GM18508 (cell line): ENCODE measurements around the gene CDH4.

Experiments used
- ATAC-seq: cut with Tn5 transposase; IDR thresholded peaks from one replicate; pipeline ENCODE4 v1.9.1; 2021; ENCODE audit warnings: moderate number of reproducible peaks; ENCODE audit not compliant: insufficient read depth, unreplicated experiment

CDH4 gene

DNA sequence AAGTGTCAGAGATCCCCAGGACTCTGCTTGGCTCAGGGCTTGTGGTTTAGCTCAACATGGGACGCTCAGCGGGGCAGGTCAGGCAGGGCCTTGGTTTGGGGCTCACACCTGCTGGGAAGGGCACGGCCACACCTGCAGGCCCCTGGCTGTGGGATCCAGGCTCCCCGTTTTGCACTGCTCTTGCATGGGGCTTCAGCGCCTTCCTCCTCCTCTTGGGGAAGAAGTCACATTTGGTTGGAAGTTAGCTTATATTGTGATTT is 378.3 kb downstream of the CDH4 start:
- ATAC-seq: no peak

DNA sequence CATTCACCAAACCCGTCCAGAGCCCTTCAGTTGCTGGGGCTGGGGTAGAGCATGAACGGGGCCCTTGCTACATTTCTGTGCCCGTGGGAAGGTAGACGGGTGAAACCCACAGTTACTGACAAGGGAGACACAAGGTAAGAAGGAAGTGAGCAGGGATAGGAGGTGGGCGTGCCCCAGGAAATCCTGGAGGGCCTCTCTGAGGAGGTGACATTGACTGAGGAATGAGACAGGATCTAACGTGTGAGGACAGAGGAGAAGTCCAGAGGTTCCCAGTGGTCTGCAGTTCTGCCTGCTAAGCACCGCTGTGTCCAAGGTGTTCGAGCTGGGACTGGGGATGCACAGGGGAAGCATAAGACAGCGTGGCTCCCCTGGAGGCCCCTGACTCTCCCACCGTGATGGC is 378.8 kb downstream of the CDH4 start:
- ATAC-seq: no peak

DNA sequence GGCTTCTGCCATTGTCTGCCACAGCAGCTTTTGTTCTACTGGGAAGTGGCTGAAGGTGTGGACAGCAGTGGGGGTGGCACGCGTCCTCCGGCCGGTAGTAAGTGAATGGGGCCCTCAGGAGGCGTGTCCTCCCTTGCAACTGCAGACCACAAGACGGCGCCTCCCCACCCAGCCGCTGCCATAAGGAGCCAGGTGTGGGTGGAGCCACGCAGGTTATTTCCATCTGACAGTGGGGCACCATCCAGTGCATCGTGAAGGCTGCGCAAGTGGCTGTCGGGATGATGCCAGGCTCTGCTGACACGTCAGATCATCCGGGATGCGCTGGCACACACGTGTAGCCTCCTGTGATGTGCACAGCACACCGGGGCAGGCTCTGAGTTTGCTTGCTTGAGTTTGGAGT is 379.7 kb downstream of the CDH4 start:
- no peak for ATAC-seq

DNA sequence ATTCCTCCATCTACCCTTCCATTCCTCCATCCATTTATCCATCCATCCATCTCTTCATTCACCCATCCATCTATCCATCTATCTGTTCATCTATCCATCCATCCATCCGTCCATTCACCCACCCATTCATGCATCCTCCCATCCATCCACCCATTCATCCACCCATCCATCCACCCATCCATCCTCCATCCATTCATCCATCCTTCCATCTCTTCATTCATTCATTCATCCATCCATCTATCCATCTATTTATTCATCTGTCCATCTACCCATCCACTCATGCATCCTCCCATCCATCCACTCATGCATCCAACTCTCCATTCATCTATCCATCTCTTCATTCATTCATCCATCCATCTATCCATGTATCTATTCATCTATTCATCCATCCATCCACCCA is 380.9 kb downstream of the CDH4 start:
- no peak for ATAC-seq

DNA sequence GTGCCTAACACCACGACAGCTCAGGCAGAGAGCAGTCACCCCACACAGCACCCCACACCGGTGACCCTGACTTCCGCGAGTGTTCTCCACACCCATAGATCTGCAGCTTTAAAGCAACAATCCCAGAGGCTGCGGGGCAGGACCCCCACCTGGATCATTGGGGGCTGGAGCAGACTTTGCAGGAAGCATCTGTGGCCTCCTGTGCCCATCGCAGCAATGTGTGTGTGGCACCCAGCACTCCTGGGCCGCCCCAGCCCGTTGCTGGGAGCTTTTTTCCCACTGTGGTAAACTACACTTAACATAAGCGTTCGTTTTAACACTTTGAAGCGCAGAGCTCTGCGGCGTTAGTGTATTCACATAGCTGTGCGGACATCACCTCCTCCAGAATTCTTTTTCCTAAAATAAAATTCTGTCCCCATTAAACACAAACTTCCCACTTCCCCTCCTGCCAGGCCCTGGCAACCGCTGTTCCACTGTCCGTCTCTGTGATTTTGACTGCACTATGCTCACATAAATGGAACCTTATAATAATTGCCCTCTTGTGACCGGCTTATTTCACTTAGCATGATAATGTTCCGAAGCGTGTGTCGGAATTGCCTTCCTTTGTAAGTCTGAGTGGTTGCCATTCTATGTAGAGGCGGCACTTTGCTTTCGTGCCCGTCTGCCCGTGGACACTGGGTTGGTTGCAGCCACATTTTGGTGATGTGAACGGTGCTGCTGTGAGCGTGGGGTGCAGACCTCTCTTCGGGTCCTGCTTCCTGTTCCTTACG is 382.5 kb downstream of the CDH4 start:
- no peak for ATAC-seq

DNA sequence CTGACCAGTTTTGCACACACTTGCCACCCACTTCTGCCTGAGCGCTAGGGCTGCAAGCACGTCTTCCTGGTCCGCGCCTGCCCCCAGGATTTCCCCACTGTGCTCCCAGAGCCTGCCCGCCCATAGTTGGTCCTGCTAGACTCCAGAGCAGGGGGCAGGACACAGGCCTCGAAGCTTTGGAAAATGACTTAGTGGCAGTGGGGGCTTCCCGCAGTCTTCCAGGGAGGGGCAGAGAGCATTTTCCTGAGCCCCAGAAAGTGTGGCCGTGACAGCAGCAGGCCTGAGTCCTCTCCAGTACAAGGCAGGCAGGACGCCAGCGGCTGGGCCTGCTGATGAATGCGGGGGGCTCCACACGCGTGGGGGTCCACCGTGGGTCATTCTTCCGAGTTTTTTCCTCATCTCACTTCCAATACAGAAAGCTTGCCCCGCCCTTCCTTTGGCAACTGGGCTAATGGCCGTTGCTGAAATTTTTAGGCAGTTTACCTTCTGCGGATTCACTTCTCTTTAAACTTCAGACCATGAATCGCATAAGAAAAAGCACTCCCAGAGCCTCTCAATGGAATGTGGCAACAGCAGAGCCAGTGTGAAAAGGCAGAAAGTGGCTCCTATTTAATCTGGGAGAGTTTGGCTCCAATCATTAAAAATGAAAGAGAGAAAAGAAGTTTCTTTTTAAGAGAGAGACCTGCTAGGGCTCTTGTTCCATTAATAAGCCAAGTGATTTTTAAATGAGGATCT is 383.8 kb downstream of the CDH4 start:
- ATAC-seq: no peak

DNA sequence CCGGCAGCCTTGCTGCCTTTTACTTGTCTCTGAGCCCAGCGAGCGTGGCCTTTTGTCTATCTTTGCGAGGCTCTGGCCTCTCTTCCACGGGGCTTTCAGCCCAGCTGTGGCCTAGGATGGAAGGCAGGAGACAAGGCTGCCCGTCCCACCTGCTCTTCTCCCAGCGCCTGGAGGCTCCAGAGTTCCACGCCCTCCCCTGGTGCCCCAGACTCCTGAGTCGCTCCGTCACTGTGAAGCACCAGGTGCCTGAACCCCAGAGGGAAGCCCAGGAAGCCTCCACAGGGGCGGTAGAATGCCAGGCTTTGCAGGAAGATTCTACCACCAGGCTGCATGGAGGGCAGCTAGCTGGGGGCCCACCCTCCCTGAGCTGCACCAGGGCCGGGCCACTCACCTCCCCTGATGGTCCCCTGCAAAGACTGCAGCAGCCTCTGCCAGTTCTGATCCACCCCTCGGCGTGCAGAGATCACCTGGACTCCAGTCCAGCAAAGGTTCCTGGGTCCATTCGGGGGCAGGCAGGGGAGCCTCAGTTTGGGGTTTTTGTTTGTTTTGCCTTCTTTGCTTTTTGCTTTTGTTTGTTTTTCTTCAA is 384.6 kb downstream of the CDH4 start:
- no peak for ATAC-seq

DNA sequence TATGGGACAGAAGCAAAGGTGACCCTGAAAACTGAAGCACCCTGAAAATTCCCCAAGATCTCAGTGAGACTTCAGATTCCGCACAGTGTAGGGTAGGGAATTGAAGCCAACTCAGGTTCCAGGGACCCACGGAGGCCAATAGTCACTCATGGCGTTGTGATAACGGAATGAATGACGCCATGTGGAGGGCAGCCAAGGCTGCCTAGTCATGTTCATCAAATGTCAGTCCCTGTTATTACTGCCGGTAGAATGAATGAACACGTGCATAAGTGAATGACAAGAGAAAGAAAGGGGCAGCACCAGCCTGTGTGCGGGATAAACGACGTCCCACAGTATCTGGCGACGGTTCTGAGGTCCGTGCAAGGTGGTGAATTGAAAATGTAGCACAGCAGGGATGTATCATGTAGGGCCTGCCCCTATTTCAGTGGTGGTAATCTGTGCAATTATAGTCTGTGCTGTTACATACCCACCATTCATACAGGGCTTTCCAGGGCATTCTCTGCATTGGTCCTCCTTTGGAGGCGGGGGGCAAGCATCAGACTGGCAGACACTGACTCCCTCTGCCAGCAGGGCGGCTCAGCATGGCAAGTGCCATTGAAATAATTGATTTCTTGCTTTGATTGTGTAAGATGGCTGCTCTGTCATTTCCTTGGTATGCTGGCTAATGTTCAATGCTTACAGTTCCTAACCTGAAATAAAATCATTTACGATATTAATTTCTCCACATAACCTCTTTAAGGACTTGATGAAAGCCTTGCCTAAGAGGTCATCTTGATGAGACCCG is 386.9 kb downstream of the CDH4 start:
- no peak for ATAC-seq

DNA sequence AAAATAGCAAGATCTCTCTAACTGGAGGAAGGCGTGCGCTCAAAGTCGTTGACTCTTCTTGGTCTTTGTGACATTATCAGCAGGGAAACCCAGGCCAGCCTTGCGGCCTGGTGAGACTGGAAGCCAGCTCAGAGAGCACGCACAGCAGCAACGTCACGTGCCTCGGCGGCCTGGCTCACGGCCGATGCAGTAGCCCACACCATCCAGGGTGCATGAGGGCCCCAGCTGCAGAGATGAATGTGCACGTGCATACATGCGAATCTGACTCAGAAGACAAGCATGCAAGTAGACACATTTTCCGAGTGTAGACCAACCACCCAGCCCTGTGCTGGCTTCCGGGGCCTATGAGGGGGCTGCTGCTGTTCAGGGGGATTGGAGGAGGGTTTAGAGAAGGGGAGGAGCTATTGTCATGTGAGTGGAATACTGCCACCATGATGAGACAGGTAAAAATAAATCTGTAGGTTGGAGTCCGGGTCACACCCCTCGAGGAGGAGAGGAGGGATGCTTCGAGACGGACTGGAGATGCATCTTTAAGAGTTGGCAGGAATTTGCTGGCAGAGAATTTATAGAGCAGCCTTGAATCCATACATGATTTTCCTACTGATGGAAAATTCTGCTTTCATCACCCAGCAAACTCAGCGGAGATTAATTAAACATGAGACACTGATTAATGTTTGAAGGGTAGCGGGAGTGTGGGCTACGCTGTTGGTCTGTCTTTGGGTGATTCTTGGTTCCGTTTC is 388.2 kb downstream of the CDH4 start:
- no peak for ATAC-seq

DNA sequence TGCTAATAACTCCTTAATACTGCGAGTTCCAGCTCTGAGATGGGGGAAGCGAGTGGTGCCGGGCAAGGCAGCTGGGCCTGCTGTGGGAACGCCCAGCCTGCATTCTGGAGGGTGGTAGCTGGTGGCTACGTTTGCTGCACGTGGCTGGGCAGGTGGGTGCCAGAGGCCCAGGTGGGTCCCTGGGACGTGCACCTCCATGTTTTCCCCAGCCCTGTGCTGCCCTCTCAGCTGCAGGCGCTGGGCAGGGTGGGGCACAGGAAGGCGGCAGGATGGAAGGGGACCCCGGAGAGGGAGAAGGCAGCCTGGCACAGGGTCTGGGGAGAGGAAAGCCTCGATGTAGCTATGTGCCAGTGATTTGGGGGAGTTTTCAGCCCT is 388.8 kb downstream of the CDH4 start:
- ATAC-seq: no peak

DNA sequence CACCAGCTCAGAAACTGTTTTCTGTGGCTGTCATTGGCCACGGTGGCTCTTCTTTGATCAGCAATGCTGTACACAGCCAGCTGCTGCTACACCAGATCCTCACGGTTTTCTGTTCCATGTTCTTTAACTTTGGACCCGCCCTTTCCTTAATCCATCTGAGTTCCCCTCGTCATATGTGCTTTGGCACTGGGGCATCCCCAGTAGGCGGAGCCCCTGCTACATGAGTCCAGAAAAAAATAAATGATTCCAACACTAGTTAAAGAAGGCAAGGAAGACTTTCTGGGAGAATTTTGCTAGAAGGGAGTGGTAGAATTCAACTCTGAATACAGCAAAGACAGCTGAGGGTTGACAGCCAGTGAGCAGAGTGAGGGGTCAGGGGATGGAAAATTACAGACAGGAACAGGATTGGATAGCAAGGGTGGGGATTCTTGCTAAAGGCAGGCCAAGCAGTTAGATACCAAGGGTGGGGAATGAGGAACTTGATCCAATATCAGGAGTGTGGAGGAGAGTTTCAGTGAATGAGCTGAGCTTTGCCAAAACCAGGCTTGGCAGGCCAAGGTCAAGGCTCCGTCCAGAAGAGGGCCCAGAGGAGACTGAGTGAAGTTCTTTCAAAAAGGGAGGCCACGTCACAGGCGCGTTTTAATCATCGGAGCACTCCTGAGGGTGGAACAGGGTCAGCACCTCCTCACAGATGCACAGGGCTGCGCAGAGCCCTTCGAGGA is 391.8 kb downstream of the CDH4 start:
- ATAC-seq: no peak

DNA sequence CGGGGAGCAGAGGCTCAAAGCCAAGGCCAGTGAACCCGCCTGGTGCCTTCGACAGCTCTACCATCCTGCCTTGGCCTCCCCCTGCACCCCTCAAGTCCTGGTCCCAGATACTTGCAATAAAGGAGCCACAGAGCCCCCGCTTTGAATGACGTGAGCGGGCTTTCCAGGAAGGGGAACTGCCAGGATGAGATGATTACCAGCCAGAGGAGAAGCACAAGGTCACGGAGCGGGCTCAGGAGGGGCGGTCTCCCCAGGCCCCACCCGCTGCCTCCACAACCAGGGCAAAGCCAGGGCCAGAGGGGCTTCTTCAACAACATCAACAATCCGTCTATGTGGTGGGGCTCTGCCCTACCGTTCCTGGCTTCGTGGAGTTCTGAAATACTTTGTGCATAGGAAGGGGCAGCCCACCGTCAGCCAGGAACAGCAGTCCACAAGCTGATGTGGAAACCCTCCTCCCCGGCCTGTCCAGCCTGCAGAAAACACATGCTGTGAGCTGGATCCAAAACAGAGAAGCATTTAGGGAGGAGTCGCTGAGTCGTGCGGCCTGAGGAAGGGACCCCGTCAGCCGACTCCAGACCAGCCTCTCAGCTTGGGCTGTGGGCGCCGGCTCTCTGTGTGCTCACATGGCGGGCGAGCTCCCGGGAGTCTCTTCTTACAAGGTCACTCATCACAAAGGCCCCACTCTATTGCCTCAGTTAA is 392.5 kb downstream of the CDH4 start:
- no peak for ATAC-seq

DNA sequence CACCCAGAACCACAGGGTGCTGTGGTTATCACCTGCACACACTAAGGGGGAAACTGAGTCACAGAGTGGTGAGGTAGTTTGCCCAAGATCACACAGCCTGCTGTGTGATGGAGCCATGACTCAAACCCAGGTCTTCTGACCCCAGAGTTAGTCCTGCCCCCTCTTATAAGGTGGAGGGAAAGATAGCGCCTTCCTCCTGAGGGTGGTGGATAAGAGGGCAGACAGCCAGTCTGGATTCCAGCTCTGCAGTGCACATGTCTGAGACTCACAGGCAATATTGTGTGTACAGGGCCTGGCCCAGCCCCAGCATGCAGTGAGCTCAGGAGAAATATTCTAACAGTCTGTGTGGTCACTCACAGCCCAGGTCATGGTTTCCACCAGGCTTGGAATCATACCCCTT is 393.7 kb downstream of the CDH4 start:
- ATAC-seq: no peak

DNA sequence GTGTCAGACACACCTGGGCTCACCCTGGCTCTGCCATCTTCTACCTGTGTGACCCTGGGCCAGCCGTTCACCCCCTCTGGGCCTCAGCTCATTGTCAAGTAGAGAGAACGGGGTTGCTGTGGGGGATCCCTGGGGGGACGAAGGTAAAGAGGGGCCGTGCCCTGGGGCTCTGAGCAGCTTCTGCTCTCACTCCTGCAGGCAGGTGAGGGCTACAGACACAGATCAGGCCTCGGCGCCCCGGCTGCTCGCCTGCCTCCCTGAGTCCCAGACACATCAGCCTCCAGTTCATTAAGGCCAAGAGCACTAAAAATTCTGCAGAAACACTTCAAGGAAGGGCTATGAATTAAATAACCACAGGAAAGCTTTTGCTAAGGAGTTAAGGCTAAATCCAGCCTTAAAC is 394.4 kb downstream of the CDH4 start:
- no peak for ATAC-seq

DNA sequence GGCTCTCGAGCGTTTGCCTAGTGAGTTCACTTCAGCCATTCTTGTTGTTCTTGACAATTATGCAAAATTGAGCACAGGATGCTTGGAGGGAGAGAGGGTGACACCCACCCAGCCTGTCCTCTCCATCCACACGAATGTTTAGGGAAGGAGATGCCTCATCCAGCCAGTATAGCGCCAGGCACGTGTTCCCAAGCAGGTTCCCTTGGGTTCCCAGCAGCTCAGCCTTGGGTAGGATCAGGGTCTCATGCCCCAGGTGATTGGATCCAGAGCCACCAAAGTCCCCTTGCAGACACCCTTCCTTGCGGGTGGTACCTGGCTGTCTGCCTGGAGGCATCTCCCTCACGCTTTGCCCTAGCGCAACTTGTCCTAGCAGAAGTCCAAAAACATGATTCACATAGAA is 394.9 kb downstream of the CDH4 start:
- no peak for ATAC-seq

DNA sequence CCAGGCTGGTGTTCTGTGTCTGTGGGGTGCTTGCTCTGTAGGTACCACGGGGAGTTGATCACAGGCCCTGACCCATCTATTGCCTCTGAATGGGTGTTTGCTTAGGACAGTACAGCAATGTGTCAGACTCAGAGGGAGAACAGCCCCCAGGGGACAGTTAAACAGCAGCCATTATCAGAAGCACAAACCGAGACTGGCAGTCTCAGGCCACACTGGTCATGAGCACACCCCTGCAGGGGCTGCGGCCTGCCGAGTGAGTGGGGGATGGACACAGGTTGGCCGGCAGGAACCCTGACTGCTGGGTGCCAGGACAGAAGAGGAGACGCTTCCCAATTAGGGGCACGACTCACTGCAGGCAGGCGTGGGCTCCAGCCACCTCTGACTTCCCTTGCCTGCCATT is 395.6 kb downstream of the CDH4 start:
- no peak for ATAC-seq

DNA sequence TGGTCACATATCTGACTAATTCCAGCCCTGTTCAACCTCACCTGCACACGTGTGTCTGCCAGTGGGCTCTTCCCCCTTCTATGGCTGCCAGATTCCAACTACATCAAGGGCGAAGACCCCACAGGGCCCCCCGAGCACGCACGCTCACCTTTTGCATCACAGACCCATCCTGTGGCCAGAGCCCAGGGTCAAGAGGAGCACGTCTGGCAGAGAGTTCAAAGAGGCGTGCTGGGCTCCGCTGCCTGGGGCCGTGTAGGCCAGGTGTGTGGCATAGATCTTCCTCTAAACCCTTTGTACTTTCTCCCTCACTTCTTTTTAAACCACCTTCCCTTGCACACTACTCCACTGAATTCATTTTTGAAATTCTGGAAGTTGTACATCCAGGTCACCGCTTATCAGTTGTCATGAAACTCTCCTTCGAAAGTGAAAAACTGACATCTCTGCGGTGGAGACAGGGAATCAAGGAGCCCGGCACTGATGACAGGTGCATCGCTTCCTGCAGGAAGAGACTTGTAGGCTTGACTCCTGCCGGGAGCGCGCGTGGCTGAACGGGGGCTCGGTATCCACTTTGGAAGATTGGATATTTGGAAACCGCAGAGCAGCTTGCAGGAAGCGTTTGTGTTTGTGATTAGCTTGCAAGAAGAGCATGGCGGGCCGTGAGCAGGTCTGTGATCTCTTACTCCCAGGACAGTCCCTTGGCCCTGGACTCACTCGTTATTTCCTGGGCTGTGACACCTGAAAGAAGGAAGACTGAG is 397.2 kb downstream of the CDH4 start:
- ATAC-seq: no peak

DNA sequence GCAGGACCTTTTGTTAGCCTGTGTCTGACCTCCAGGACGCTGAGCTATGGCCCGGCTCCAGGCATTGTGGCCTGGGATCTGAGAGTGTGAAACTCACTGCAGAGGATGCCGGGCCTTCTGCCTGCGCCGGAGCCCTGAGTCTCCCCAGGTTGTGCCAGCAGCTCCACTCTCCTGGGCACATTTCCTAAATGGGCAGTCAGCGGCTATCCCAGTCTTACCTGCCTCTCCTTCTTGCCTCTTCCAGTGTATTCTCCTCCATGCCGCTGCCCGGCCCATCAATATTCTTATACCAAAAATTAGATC is 397.8 kb downstream of the CDH4 start:
- ATAC-seq: no peak
